SK-N-SH treated with all-trans-retinoic acid at 6 μM for 48 hours (cell line): Measurements from ENCODE around the gene CIB1.

Experiments used
- ATAC-seq: fragments of 200-7000 bp; cut with Tn5 transposase; 3 replicates; pipeline ENCODE4 v1.9.1; 2020; ENCODE audit warnings: mild to moderate bottlenecking, moderate library complexity
- ARNTL ChIP-seq: fragments of 450-650 bp; formaldehyde crosslinking; IDR thresholded peaks from 2 replicates; pipeline ENCODE4 v1.5.0; 2020; ENCODE audit warnings: low read depth, mild to moderate bottlenecking, moderate library complexity, borderline replicate concordance
- BACH2 ChIP-seq: fragments of 250-450 bp; sonication (Bioruptor Pico); IDR thresholded peaks from 2 replicates; pipeline ENCODE4 v1.9.0; 2021; ENCODE audit warnings: mild to moderate bottlenecking, borderline replicate concordance
- CREB5 ChIP-seq: fragments of 250-450 bp; sonication (Bioruptor Pico); IDR thresholded peaks from 2 replicates; pipeline ENCODE4 v1.5.1; 2020; ENCODE audit warnings: low read depth, mild to moderate bottlenecking, moderate library complexity
- CSDC2 ChIP-seq: fragments of 250-450 bp; sonication (Bioruptor Pico); IDR thresholded peaks from 2 replicates; pipeline ENCODE4 v1.5.0; 2020; ENCODE audit warnings: mild to moderate bottlenecking, moderate library complexity
- ESRRG ChIP-seq: fragments of 250-450 bp; sonication (Bioruptor Pico); IDR thresholded peaks from 2 replicates; pipeline ENCODE4 v1.6.1; 2021; ENCODE audit warnings: mild to moderate bottlenecking
- ISL1 ChIP-seq: fragments of 250-450 bp; sonication (Bioruptor Pico); IDR thresholded peaks from 2 replicates; pipeline ENCODE4 v2.1.2; 2022; ENCODE audit warnings: mild to moderate bottlenecking, moderate library complexity
- OSR1 ChIP-seq: fragments of 250-450 bp; sonication (Bioruptor Pico); IDR thresholded peaks from 2 replicates; pipeline ENCODE4 v1.8.0; 2022; ENCODE audit warnings: moderate library complexity, mild to moderate bottlenecking, inconsistent platforms
- PATZ1 ChIP-seq: fragments of 250-450 bp; sonication (Bioruptor Pico); IDR thresholded peaks from 2 replicates; pipeline ENCODE4 v1.8.0; 2020; ENCODE audit warnings: mild to moderate bottlenecking, moderate library complexity, borderline replicate concordance
- POU6F1 ChIP-seq: fragments of 250-450 bp; sonication (Bioruptor Pico); IDR thresholded peaks from 2 replicates; pipeline ENCODE4 v1.8.0; 2021; ENCODE audit warnings: low read depth, mild to moderate bottlenecking, moderate library complexity, borderline replicate concordance
- RARB ChIP-seq: fragments of 250-450 bp; sonication (Bioruptor Pico); IDR thresholded peaks from 2 replicates; pipeline ENCODE4 v1.8.0; 2021; ENCODE audit warnings: mild to moderate bottlenecking, moderate library complexity
- SNAI2 ChIP-seq: fragments of 250-450 bp; sonication (Bioruptor Pico); IDR thresholded peaks from 2 replicates; pipeline ENCODE4 v1.5.0; 2020; ENCODE audit warnings: mild to moderate bottlenecking, moderate library complexity
- TCF4 ChIP-seq: fragments of 250-450 bp; sonication (Bioruptor Pico); IDR thresholded peaks from 2 replicates; pipeline ENCODE4 v1.8.0; 2021; ENCODE audit warnings: mild to moderate bottlenecking, moderate library complexity, borderline replicate concordance
- ZC3H10 ChIP-seq: fragments of 250-450 bp; sonication (Bioruptor Pico); IDR thresholded peaks from 2 replicates; pipeline ENCODE4 v1.5.1; 2021; ENCODE audit warnings: mild to moderate bottlenecking, moderate library complexity
- ZFP3 ChIP-seq: fragments of 250-450 bp; sonication (Bioruptor Pico); IDR thresholded peaks from 2 replicates; pipeline ENCODE4 v1.5.0; 2020; ENCODE audit warnings: mild to moderate bottlenecking, moderate library complexity
- ZFP30 ChIP-seq: fragments of 450-650 bp; formaldehyde crosslinking; IDR thresholded peaks from 2 replicates; pipeline ENCODE4 v1.5.0; 2022; ENCODE audit warnings: mild to moderate bottlenecking, moderate library complexity
- TF ChIP-seq, protein P1 (sequence below): fragments of 250-450 bp; sonication (Bioruptor Pico); IDR thresholded peaks from 2 replicates; pipeline ENCODE4 v1.5.0; 2020; ENCODE audit warnings: mild to moderate bottlenecking, moderate library complexity

CIB1 gene

DNA sequence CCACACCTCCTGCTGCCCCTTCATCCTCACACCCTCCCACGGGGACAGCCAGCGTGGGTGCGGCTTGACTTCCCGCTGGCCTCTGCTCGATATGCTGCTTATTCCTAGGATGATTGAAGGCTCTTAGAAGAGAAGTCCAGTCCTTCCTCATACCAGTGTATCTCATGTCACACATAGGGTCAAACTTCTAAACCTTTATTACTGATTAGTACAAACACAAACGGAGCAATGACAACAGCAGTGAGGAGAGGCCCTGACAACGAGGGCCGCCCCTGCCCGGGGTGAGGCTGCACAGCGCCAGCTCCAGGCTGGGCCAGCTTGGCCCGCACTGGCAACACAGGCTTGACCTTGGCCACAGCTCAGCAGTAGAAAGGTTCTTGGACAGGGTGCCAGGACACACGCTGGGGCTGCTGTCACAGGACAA is 3.7 kb downstream of the CIB1 start:
- no peak for ATAC-seq
- TF ChIP-seq PATZ1 (no peak), OSR1 (no peak), ESRRG (no peak), ZFP3 (CRISPR knock-in tag) (no peak), CREB5 (CRISPR knock-in tag) (no peak), ZFP30 (no peak), CSDC2 (CRISPR knock-in tag) (no peak), ISL1 (CRISPR knock-in tag) (no peak)
- TF ChIP-seq, all 23 proteins: peak for 0

- TF ChIP-seq, protein P1, sequence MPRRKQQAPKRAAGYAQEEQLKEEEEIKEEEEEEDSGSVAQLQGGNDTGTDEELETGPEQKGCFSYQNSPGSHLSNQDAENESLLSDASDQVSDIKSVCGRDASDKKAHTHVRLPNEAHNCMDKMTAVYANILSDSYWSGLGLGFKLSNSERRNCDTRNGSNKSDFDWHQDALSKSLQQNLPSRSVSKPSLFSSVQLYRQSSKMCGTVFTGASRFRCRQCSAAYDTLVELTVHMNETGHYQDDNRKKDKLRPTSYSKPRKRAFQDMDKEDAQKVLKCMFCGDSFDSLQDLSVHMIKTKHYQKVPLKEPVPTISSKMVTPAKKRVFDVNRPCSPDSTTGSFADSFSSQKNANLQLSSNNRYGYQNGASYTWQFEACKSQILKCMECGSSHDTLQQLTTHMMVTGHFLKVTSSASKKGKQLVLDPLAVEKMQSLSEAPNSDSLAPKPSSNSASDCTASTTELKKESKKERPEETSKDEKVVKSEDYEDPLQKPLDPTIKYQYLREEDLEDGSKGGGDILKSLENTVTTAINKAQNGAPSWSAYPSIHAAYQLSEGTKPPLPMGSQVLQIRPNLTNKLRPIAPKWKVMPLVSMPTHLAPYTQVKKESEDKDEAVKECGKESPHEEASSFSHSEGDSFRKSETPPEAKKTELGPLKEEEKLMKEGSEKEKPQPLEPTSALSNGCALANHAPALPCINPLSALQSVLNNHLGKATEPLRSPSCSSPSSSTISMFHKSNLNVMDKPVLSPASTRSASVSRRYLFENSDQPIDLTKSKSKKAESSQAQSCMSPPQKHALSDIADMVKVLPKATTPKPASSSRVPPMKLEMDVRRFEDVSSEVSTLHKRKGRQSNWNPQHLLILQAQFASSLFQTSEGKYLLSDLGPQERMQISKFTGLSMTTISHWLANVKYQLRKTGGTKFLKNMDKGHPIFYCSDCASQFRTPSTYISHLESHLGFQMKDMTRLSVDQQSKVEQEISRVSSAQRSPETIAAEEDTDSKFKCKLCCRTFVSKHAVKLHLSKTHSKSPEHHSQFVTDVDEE (CRISPR knock-in tag) = no peak
- no peak for TF ChIP-seq ZFP3 (CRISPR knock-in tag)
- no peak for TF ChIP-seq POU6F1 (CRISPR knock-in tag)
- TF ChIP-seq PATZ1 = no peak
- no peak for TF ChIP-seq BACH2 (CRISPR knock-in tag)
- TF ChIP-seq CSDC2 (CRISPR knock-in tag) = no peak
- no peak for TF ChIP-seq RARB (CRISPR knock-in tag)
- no peak for TF ChIP-seq CREB5 (CRISPR knock-in tag)
- TF ChIP-seq ARNTL (CRISPR knock-in tag) = no peak
- no peak for TF ChIP-seq ESRRG
- TF ChIP-seq, all 23 proteins: peak for 0
- no peak for ATAC-seq
Observed at GRCh38 chr15:90228960-90229359, 4.8 kb downstream of the CIB1 start.

GRCh38 chr15:90227816-90228772 is 5.6 kb downstream of the CIB1 start:
- no peak for ATAC-seq
- TF ChIP-seq ARNTL (CRISPR knock-in tag) (no peak), ESRRG (no peak)
- TF ChIP-seq, all 23 proteins: peak for 0

GRCh38 chr15:90227336-90227735 is 6.4 kb downstream of the CIB1 start:
- ATAC-seq = no peak
- no peak for TF ChIP-seq TCF4
- TF ChIP-seq, protein P1 (CRISPR knock-in tag) = no peak
- TF ChIP-seq PATZ1 = no peak
- no peak for TF ChIP-seq ZFP3 (CRISPR knock-in tag)
- no peak for TF ChIP-seq ZFP30
- no peak for TF ChIP-seq ZC3H10 (CRISPR knock-in tag)
- TF ChIP-seq SNAI2 (CRISPR knock-in tag) = no peak
- no peak for TF ChIP-seq RARB (CRISPR knock-in tag)
